K562 (cell line): Measurements from ENCODE around the gene TTN.

Experiments used
- CTCF ChIP-seq, 3 experiments: IDR thresholded peaks in 2 of 3; conservative IDR thresholded peaks in 1 of 3; 2 replicates each; pipeline ENCODE4 v1.5.1; 2011 to 2012; ENCODE audit warnings: low read length in 3 of 3, mild to moderate bottlenecking in 3 of 3, control low read depth in 2 of 3, improper control_type of control experiment in 1 of 3, inconsistent platforms in 1 of 3, low read depth in 1 of 3, mixed read lengths in 1 of 3, moderate library complexity in 1 of 3; ENCODE audit not compliant: insufficient read depth in 2 of 3
- POLR2AphosphoS5 ChIP-seq: IDR thresholded peaks from 2 replicates; pipeline ENCODE4 v1.6.1; 2011; ENCODE audit warnings: mild to moderate bottlenecking, low read depth, low read length, moderate library complexity; ENCODE audit not compliant: control insufficient read depth, insufficient read depth
- ZNF282 ChIP-seq: sonication (generic); formaldehyde crosslinking; IDR thresholded peaks from 2 replicates; pipeline ENCODE4 v1.8.1; 2023; ENCODE audit warnings: missing genetic modification reagents

- TF ChIP-seq ZNF282 (CRISPR knock-in tag) (no peak), CTCF (IDR thresholded peaks at IDR 0.05 in 2 of 3, conservative IDR thresholded peaks at IDR 0.05 in 1 of 3; ENCODE audit: insufficient read depth in 2 of 3, low read depth in 1 of 3, low read length in 3 of 3) (no peak), POLR2AphosphoS5 (no peak)
These were observed 321.9 kb downstream of the TTN start for GRCh38 chr2:178485356-178485755.
